GM23248 (cell line): ENCODE measurements around the gene ZC3HAV1. TPM values are rescaled to one million over a fixed set of nuclear protein-coding genes. Genes with fewer than 3 reads are reported as not detected.

Source experiments
- DNase-seq: peaks from one replicate; pipeline ENCODE4 v3.0.0-alpha.2; 2015
- H2AFZ ChIP-seq: fragments of 200-600 bp; sonication (generic); 2 replicates; pipeline ENCODE4 v1.6.1; 2016; ENCODE audit warnings: antibody characterized with exemption
- H3F3A ChIP-seq: fragments of 200-600 bp; sonication (generic); 2 replicates; pipeline ENCODE4 v1.6.1; 2016; ENCODE audit warnings: mild to moderate bottlenecking, antibody characterized with exemption, mixed run types; ENCODE audit not compliant: insufficient read depth
- H3K27ac ChIP-seq: fragments of 200-600 bp; sonication (generic); 2 replicates; pipeline ENCODE4 v1.5.1; 2016; ENCODE audit warnings: mild to moderate bottlenecking
- H3K27me3 ChIP-seq: fragments of 200-600 bp; sonication (generic); replicated peaks from 2 replicates; pipeline ENCODE4 v1.6.1; 2016; ENCODE audit warnings: mild to moderate bottlenecking; ENCODE audit not compliant: insufficient read depth
- H3K36me3 ChIP-seq: fragments of 200-600 bp; sonication (generic); 2 replicates; pipeline ENCODE4 v1.6.1; 2016; ENCODE audit warnings: low read depth, mild to moderate bottlenecking
- H3K4me1 ChIP-seq: fragments of 200-600 bp; sonication (generic); 2 replicates; pipeline ENCODE4 v1.6.1; 2016; ENCODE audit warnings: mild to moderate bottlenecking; ENCODE audit not compliant: insufficient read depth
- H3K4me2 ChIP-seq: fragments of 200-600 bp; sonication (generic); one replicate; pipeline ENCODE4 v1.6.1; 2016; ENCODE audit warnings: mild to moderate bottlenecking; ENCODE audit not compliant: unreplicated experiment
- H3K4me3 ChIP-seq: fragments of 200-600 bp; sonication (generic); 2 replicates; pipeline ENCODE4 v1.5.1; 2016; ENCODE audit warnings: mild to moderate bottlenecking
- H3K79me2 ChIP-seq: fragments of 200-600 bp; sonication (generic); 2 replicates; pipeline ENCODE4 v1.6.1; 2016; ENCODE audit warnings: mild to moderate bottlenecking; ENCODE audit not compliant: insufficient read depth
- H3K9ac ChIP-seq: fragments of 200-600 bp; sonication (generic); 2 replicates; pipeline ENCODE4 v1.6.1; 2016; ENCODE audit warnings: mild to moderate bottlenecking
- H3K9me2 ChIP-seq: fragments of 200-600 bp; sonication (generic); 2 replicates; pipeline ENCODE4 v1.6.1; 2016; ENCODE audit warnings: mixed run types, mild to moderate bottlenecking, moderate library complexity; ENCODE audit not compliant: insufficient read depth
- H3K9me3 ChIP-seq: fragments of 200-600 bp; sonication (generic); one replicate; pipeline ENCODE4 v1.6.1; 2017; ENCODE audit warnings: low read depth
- H4K20me1 ChIP-seq: fragments of 200-600 bp; sonication (generic); 2 replicates; pipeline ENCODE4 v1.6.0; 2016; ENCODE audit not compliant: insufficient read depth
- EZH2 ChIP-seq: fragments of 200-600 bp; sonication (generic); IDR thresholded peaks from 2 replicates; pipeline ENCODE4 v1.6.1; 2018; ENCODE audit warnings: antibody characterized with exemption, mild to moderate bottlenecking; ENCODE audit not compliant: insufficient read depth, poor library complexity, severe bottlenecking
- EZH2phosphoT487 ChIP-seq: fragments of 200-600 bp; sonication (generic); IDR thresholded peaks from 2 replicates; pipeline ENCODE4 v1.6.1; 2018; ENCODE audit warnings: antibody characterized with exemption, moderate library complexity, mild to moderate bottlenecking, low read depth; ENCODE audit not compliant: insufficient read depth
- WGBS, 2 experiments: methylation state at CpG; one replicate each; pipeline ENCODE4 v1.1.6; 2015 to 2017; ENCODE audit warnings: low lambda C conversion rate in 2 of 2, low coverage in 1 of 2; ENCODE audit errors: missing lambda C conversion rate in 2 of 2; 5-methylcytosine and 5-hydroxymethylcytosine counted together
- in situ Hi-C: fragments of 300-500 bp; cut with MboI; formaldehyde crosslinking; loops from 2 replicates; pipeline ENCODE4 v1.15.0; 2020
- polyA plus RNA-seq: library from polyadenylated mRNA; unstranded; fragments of >200 nt; fragmentation: Nextera tagmentation; extraction: Ambion mirVana; gene quantifications from 2 replicates; pipeline ENCODE4 v1.2.1, GENCODE V29; 2016
- total RNA-seq: library from RNA; depleted of rRNA; stranded (reverse); fragments of >200 nt; shearing (Covaris generic); gene quantifications from 2 replicates; pipeline ENCODE4 v1.2.3, GENCODE V29; 2014

The ZC3HAV1 gene
- total and polyA plus RNA-seq, 2 experiments from 2014 or later: 28.8 to 30.5 TPM

GRCh38 chr7:139091677-139091996 lies 17.9 kb downstream of the ZC3HAV1 start:
- Histone ChIP-seq H3K9me2 (no peaks in the 10 kb centered on the region), H3K4me1 (no peaks in the 10 kb centered on the region), H3K4me3 (no peak overlapping the region), H3K9ac (no peak overlapping the region), H3K27me3 (no peaks in the 10 kb centered on the region), H4K20me1 (no peaks in the 10 kb centered on the region), H3K36me3 (peaks cover 10% of the 10 kb centered on the region; the same call in 1 of the 2 replicates), H3K9me3 (no peaks in the 10 kb centered on the region), H3K27ac (no peak overlapping the region), H2AFZ (no peak overlapping the region), H3K4me2 (no peak overlapping the region), H3F3A (no peaks in the 10 kb centered on the region), H3K79me2 (peaks cover 81% of the 10 kb centered on the region)
- no peak for DNase-seq
- TF ChIP-seq EZH2 (no peak), EZH2phosphoT487 (no peak)
- WGBS, 2 experiments: 91 to 94% methylated on average over 15 of the region's 15 CpGs
- in situ Hi-C loops: loop anchor here (25.0 kb wide), 1 partner anchor 204 kb away; no protein-coding TSS in a partner anchor

GRCh38 chr7:139089118-139089517 lies 20.4 kb downstream of the ZC3HAV1 start:
- Histone ChIP-seq H3F3A (no peaks in the 10 kb centered on the region), H3K9ac (no peak overlapping the region), H3K27ac (no peak overlapping the region), H3K36me3 (peaks cover 10% of the 10 kb centered on the region; the same call in 1 of the 2 replicates), H3K9me3 (no peaks in the 10 kb centered on the region), H3K9me2 (no peaks in the 10 kb centered on the region), H3K27me3 (no peaks in the 10 kb centered on the region), H3K4me2 (no peak overlapping the region), H2AFZ (no peak overlapping the region), H3K4me1 (no peaks in the 10 kb centered on the region), H3K4me3 (no peak overlapping the region), H3K79me2 (peaks cover 56% of the 10 kb centered on the region), H4K20me1 (no peaks in the 10 kb centered on the region)
- TF ChIP-seq EZH2phosphoT487 (no peak), EZH2 (no peak)
- WGBS, 2 experiments: 96 to 97% methylated on average over 2 of the region's 2 CpGs
- no peak for DNase-seq
- in situ Hi-C loops: loop anchor here (25.0 kb wide), 1 partner anchor 202 kb away; no protein-coding TSS in a partner anchor

DNA sequence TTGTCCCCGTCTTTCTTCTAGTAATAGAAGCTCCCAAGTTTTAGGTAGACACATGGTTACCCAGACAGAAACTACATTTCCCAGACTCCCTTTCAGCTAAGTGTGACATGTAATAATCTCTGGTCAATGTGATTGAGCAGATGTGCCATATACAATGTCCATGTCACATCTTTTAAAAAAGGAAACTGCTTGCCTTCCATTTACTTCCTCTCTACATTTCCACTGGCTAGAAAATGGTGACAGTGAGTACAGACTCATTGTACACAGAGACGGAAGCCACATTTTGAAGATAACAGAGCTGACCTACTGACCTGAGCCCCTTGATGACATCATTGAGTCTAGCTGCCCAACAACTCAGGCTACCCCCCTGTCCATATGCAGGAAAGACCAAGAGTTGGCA lies 21.3 kb downstream of the ZC3HAV1 start:
- Histone ChIP-seq H2AFZ (no peak overlapping the region), H3K9me3 (no peaks in the 10 kb centered on the region), H4K20me1 (no peaks in the 10 kb centered on the region), H3K79me2 (peaks cover 48% of the 10 kb centered on the region), H3K4me2 (no peak overlapping the region), H3K27ac (no peak overlapping the region), H3F3A (no peaks in the 10 kb centered on the region), H3K4me3 (no peak overlapping the region), H3K4me1 (no peaks in the 10 kb centered on the region), H3K9me2 (no peaks in the 10 kb centered on the region), H3K27me3 (no peaks in the 10 kb centered on the region), H3K9ac (no peak overlapping the region), H3K36me3 (peaks cover 12% of the 10 kb centered on the region; the same call in 1 of the 2 replicates)
- in situ Hi-C loops: loop anchor here (25.0 kb wide), 1 partner anchor 201 kb away; no protein-coding TSS in a partner anchor
- TF ChIP-seq EZH2phosphoT487 (no peak), EZH2 (no peak)
- DNase-seq: no peak
- WGBS, 2 experiments: 78 to 83% methylated on average over 2 of the region's 2 CpGs

GRCh38 chr7:139087212-139087611 lies 22.3 kb downstream of the ZC3HAV1 start:
- WGBS, 2 experiments: 90 to 95% methylated on average over 3 of the region's 3 CpGs
- Histone ChIP-seq H3K79me2 (peaks cover 37% of the 10 kb centered on the region), H3K4me3 (no peak overlapping the region), H4K20me1 (no peaks in the 10 kb centered on the region), H3K4me1 (no peaks in the 10 kb centered on the region), H3K9me2 (no peaks in the 10 kb centered on the region), H3K27ac (no peak overlapping the region), H3K27me3 (no peaks in the 10 kb centered on the region), H3F3A (no peaks in the 10 kb centered on the region), H3K9ac (no peak overlapping the region), H3K4me2 (no peak overlapping the region), H3K9me3 (no peaks in the 10 kb centered on the region), H2AFZ (no peak overlapping the region), H3K36me3 (peaks cover 22% of the 10 kb centered on the region)
- DNase-seq: no peak
- in situ Hi-C loops: loop anchor here (25.0 kb wide), 1 partner anchor 200 kb away; no protein-coding TSS in a partner anchor
- no peak for TF ChIP-seq EZH2
- TF ChIP-seq EZH2phosphoT487: no peak
